HCT116 (cell line): ENCODE measurements around the gene PAGR1. TPM values are rescaled to one million over a fixed set of nuclear protein-coding genes. Genes with fewer than 3 reads are reported as not detected.
"Not testable (repeated sequence)": the region's sequence is repeated elsewhere in the genome, so short reads cannot be mapped to it uniquely, and the experiment has no call there.

ENCODE experiments used
- ATAC-seq: fragments of 200-7000 bp; cut with Tn5 transposase; 2 replicates; pipeline ENCODE4 v1.9.1; 2020; ENCODE audit warnings: mild to moderate bottlenecking, moderate library complexity
- BruUV-seq: library from RNA; stranded (reverse); fragments of 400-500 nt; replicated peaks from 2 replicates; lab custom pipeline; 2021; lab: Mats Ljungman, UMichigan
- CTCF ChIA-PET: fragments of 300-600 bp; sonication (Branson Sonifier 250); formaldehyde crosslinking; loops from one replicate; lab custom pipeline; 2021; ENCODE audit warnings: antibody characterized with exemption; lab: Charles Lee
- POLR2A ChIA-PET: fragments of 300-600, 350-600 bp; sonication (Branson Sonifier 250); formaldehyde crosslinking; loops from one replicate; lab custom pipeline; 2021; ENCODE audit warnings: antibody characterized with exemption; lab: Charles Lee
- RAD21 ChIA-PET, 2 experiments: fragments of 300-600 bp; sonication (Branson Sonifier 250); formaldehyde crosslinking; loops; one replicate each; lab custom pipeline; 2023; ENCODE audit warnings: low total read pairs in 2 of 2; ENCODE audit not compliant: uncharacterized antibody in 2 of 2, unreplicated experiment in 2 of 2, low non-redundant PET in 1 of 2; lab: Charles Lee
- DNase-seq: peaks from one replicate; pipeline ENCODE4 v3.0.0-alpha.2; 2010; ENCODE audit warnings: low read depth, low spot score
- H2AFZ ChIP-seq: fragments of 200-600 bp; shearing (Covaris generic), sonication (generic); 2 replicates; pipeline ENCODE4 v1.6.1; 2017; ENCODE audit warnings: low read depth, mixed run types, mixed read lengths, antibody characterized with exemption, low read length; ENCODE audit not compliant: poor library complexity, severe bottlenecking
- H3K27ac ChIP-seq: 2 replicates; pipeline ENCODE4 v1.5.1; 2012; ENCODE audit warnings: low read depth, low read length
- H3K27me3 ChIP-seq: fragments of 200-600 bp; sonication (generic); 2 replicates; pipeline ENCODE4 v1.6.1; 2016; ENCODE audit warnings: mixed run types, low read length, mixed read lengths; ENCODE audit not compliant: insufficient read depth
- H3K36me3 ChIP-seq, 2 experiments: fragments of 200-500 bp in 1 of 2; fragments of 200-600 bp in 1 of 2; sonication (Bioruptor generic) in 1 of 2; sonication (generic) in 1 of 2; 2 replicates each; pipeline versions ENCODE4 v1.5.1 to v1.6.1; 2014 to 2016; ENCODE audit warnings: low read length in 2 of 2, inconsistent platforms in 1 of 2, mixed read lengths in 1 of 2, mixed run types in 1 of 2; ENCODE audit not compliant: insufficient read depth in 2 of 2, control insufficient read depth in 1 of 2
- H3K4me1 ChIP-seq, 2 experiments: fragments of 200-600 bp in 1 of 2; sonication (generic) in 1 of 2; 2 replicates each; pipeline versions ENCODE4 v1.5.1 to v1.6.1; 2012 to 2017; ENCODE audit warnings: low read length in 2 of 2, inconsistent platforms in 1 of 2, mild to moderate bottlenecking in 1 of 2, mixed read lengths in 1 of 2, mixed run types in 1 of 2, moderate library complexity in 1 of 2; ENCODE audit not compliant: insufficient read depth in 2 of 2, control insufficient read depth in 1 of 2
- H3K4me2 ChIP-seq: fragments of 200-600 bp; sonication (generic); 2 replicates; pipeline ENCODE4 v1.6.1; 2017; ENCODE audit warnings: mixed run types, low read length, mixed read lengths
- H3K4me3 ChIP-seq, 2 experiments: fragments of 200-600 bp in 1 of 2; sonication (generic) in 1 of 2; replicated peaks in 1 of 2; 2 replicates each; pipeline ENCODE4 v1.5.1; 2011 to 2016; ENCODE audit warnings: low read length in 2 of 2, control low read depth in 1 of 2, low read depth in 1 of 2, mild to moderate bottlenecking in 1 of 2, mixed read lengths in 1 of 2, mixed run types in 1 of 2
- H3K79me2 ChIP-seq: fragments of 200-600 bp; sonication (generic); 2 replicates; pipeline ENCODE4 v1.6.1; 2017; ENCODE audit warnings: mild to moderate bottlenecking, mixed run types, low read length, moderate library complexity, mixed read lengths; ENCODE audit not compliant: insufficient read depth
- H3K9ac ChIP-seq: fragments of 200-600 bp; sonication (generic); 2 replicates; pipeline ENCODE4 v1.6.1; 2016; ENCODE audit warnings: low read length, mixed read lengths
- H3K9me2 ChIP-seq: fragments of 200-600 bp; sonication (generic), shearing (Covaris generic); 2 replicates; pipeline ENCODE4 v1.6.1; 2017; ENCODE audit warnings: mixed run types, mild to moderate bottlenecking, moderate library complexity; ENCODE audit not compliant: insufficient read depth
- H3K9me3 ChIP-seq, 2 experiments: fragments of 200-500 bp in 1 of 2; fragments of 200-600 bp in 1 of 2; sonication (Bioruptor generic) in 1 of 2; sonication (generic) in 1 of 2; 2 replicates each; pipeline ENCODE4 v1.6.1; 2014 to 2017; ENCODE audit warnings: low read length in 2 of 2, mixed read lengths in 2 of 2, inconsistent platforms in 1 of 2, low read depth in 1 of 2, mild to moderate bottlenecking in 1 of 2, mixed run types in 1 of 2, moderate library complexity in 1 of 2; ENCODE audit not compliant: control insufficient read depth in 1 of 2, insufficient read depth in 1 of 2
- H4K20me1 ChIP-seq: fragments of 200-600 bp; sonication (generic), shearing (Covaris generic); 2 replicates; pipeline ENCODE4 v1.6.1; 2017; ENCODE audit warnings: mixed run types, mild to moderate bottlenecking, moderate library complexity; ENCODE audit not compliant: insufficient read depth
- EZH2 ChIP-seq: fragments of 200-600 bp; sonication (generic); IDR thresholded peaks from 2 replicates; pipeline ENCODE4 v1.6.1; 2017; ENCODE audit warnings: antibody characterized with exemption, mixed run types
- EZH2phosphoT487 ChIP-seq: fragments of 200-600 bp; IDR thresholded peaks from 2 replicates; pipeline ENCODE4 v1.6.1; 2018; ENCODE audit warnings: antibody characterized with exemption, borderline replicate concordance
- REST ChIP-seq: IDR thresholded peaks from 2 replicates; pipeline ENCODE4 v1.6.1; 2012; ENCODE audit warnings: low read depth
- intact Hi-C: fragments of 100-400 bp; cut with micrococcal nuclease; formaldehyde crosslinking; loops from 2 replicates; pipeline ENCODE4 v1.10.0; 2022
- total RNA-seq: library from RNA; stranded (reverse); gene quantifications from one replicate; pipeline ENCODE4 v1.2.1, GENCODE V29; 2021; ENCODE audit not compliant: unreplicated experiment
- TF ChIP-seq, protein P1 (sequence below): IDR thresholded peaks from 2 replicates; pipeline ENCODE4 v1.6.1; 2012

The PAGR1 gene
- total RNA-seq, 1 experiment from 2014 or later = 28.9 TPM

DNA sequence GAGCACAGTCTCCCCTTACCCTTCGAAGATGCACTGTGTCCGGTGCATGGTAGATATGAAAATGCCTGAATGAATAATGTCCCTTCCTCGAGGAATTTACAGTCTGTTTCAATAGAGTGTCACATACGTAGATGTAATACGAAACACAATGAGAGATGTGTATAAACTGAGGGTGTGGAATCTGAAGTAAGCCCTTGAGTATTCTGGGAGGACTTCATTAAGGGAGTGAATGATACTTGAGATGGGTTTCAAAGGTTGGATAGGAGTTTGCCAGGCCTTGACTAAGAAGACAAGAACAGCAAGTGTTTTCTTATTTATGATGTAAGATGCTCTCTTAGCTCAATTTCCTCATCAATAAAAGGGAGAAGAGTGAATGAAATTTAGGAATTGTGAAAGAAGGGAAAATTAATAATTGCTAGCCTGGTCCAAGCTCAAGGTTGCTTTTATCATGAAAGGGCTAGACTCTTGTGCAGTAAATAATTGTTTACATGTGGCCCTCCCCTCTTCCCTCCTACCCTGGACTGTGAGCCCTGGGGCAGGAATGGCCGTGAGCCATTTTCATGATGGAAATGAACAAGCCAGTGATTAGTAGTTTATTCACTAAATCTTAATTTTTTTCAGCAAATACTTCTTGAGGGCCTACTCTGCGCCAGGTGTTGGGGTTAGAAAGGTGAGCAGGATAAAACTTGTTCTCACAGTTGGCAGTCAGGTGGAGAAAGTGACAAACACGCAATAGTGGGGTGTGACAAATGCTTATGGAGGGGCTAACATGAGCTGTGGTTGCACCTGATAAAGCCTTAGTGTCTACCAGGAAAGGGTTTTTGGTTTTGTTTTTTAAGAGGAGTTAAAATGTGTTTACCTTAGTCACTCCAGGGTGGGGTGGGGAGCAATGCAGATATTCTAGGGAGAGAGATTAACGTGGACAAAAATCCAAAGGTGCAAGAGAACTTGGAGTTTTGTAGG is 23.8 kb upstream of the PAGR1 start:
- DNase-seq (no peak), ATAC-seq (no peak)
- Histone ChIP-seq H3K36me3 (peaks cover 6 to 15% of the 10 kb centered on the region in 2 experiments; a peak in 3 of 4 replicates), H3K27ac (peak overlapping the region; percentile 80; the same call in 1 of the 2 replicates), H3K9me3 (no peaks in the 10 kb centered on the region), H3K4me3 (peak overlapping the region; percentile 90 to 99), H3K9ac (peak overlapping the region; percentile 99), H2AFZ (no peak overlapping the region), H3K9me2 (no peaks in the 10 kb centered on the region), H3K4me2 (peak overlapping the region; percentile 83), H3K79me2 (peaks cover 66% of the 10 kb centered on the region), H3K27me3 (no peaks in the 10 kb centered on the region), H3K4me1 (peaks cover 13 to 21% of the 10 kb centered on the region in 2 experiments), H4K20me1 (no peaks in the 10 kb centered on the region)
- TF ChIP-seq, protein P1, sequence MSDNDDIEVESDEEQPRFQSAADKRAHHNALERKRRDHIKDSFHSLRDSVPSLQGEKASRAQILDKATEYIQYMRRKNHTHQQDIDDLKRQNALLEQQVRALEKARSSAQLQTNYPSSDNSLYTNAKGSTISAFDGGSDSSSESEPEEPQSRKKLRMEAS = 0 out of 2 replicates have a peak, but pooled peaks have one; percentile 16
- TF ChIP-seq REST (no peak), EZH2 (no peak), EZH2phosphoT487 (no peak)
- no TSS peak for BruUV-seq
- intact Hi-C loops = loop anchor here (2.0 kb wide), 1 partner anchor 13 kb away; no protein-coding TSS in a partner anchor
- POLR2A ChIA-PET = interaction anchor here (2.1 kb wide), 1 partner anchor 16 kb away, joined by 8 read pairs; no protein-coding TSS in a partner anchor
- CTCF ChIA-PET = no interaction called here
- RAD21 ChIA-PET = no interaction called here

DNA sequence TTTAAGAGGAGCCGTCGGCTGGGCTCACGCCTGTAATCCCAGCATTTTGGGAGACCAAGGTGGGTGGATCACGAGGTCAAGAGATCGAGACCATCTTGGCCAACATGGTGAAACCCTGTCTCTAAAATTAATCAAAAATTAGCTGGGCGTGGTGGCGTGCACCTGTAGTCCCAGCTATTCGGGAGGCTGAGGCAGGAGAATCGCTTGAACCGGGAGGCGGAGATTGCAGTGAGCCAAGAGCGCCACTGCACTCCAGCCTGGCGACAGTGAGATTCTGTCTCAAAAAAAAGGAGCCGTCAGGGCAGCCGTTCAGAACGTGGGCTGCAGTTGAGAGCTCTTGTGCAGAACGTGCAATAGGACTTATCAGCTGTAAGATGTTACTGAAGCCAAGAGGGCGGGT is 22.8 kb upstream of the PAGR1 start:
- intact Hi-C loops, BruUV-seq, H3K27me3 ChIP-seq, H4K20me1 ChIP-seq, H3K9me3 ChIP-seq, H3K27ac ChIP-seq, H3K4me2 ChIP-seq, RAD21 ChIA-PET, H3K4me3 ChIP-seq, POLR2A ChIA-PET, ATAC-seq, H2AFZ ChIP-seq, DNase-seq, H3K9ac ChIP-seq, H3K9me2 ChIP-seq: not testable (repeated sequence)
- peaks cover 15 to 26% of the 10 kb centered on the region in 2 experiments for H3K36me3 ChIP-seq
- peaks cover 76% of the 10 kb centered on the region for H3K79me2 ChIP-seq
- CTCF ChIA-PET = interaction anchor here (1.0 kb wide), 1 partner anchor 23 kb away, joined by 3 read pairs; the partner anchor contains the start of gene PAGR1
- peaks cover 13 to 21% of the 10 kb centered on the region in 2 experiments for H3K4me1 ChIP-seq
